Measurements from ENCODE around the gene GALNT18.
A peak's percentile ranks its signal among the peaks of the same experiment; 100 is the strongest.

GALNT18 gene

GRCh38 chr11:11427140-11427539, 194.7 kb downstream of the GALNT18 start:
- no peak for DNase-seq

DNA sequence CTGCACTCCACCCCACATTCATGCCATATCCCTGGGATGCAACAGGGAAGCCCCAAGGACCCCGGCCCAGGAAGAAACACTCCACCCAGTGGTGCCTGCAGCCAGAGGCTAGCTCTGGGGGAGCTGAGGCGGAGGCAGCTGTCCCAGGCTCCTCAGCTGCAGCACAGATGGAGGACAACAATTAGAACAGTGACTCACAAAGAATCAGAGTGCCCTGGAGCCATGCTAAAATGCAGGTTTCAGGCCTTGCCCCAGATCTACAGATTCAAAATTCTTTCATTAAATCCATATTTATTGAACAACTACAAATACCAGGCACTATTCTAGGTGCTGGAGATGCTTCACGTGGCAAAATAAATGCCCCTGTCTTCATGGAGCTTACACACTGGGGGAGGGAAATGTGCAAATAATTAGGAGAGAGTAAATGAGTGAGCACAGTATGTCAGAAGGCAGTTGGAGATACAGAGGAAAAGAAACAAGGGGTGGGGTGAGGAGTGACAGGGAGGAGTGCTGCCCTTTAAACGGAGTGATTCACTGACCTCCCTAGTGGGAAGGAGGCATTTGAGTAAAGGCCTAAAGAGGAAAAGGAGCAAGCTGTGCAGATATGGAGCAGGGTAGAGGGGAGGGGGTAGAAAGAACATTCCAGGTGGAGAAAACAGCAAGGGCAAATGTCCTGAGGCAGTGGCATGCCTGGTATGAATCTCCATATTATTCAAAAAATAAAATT, 195.4 kb downstream of the GALNT18 start:
- DNase-seq, result no peak

DNA sequence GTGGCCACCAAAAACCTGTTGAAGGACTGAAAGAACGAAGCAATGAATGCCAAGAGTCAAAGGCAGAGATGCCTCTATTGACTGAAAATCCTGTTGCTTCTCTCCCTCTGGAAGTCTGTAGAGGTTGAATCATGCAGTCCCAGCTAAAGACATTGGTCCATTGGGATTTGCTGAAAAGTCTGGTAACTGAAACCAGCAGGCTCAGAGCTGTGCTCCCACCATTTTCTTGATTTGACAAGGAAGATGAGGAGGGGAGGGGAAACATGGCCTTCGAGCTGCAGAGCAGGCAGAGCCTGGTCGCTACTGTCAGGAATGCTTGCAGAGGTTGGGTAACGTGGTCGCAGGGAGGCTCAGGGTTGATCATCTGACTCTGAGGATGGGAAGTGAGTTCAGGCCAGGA, 196.0 kb downstream of the GALNT18 start:
- no peak for DNase-seq

DNA sequence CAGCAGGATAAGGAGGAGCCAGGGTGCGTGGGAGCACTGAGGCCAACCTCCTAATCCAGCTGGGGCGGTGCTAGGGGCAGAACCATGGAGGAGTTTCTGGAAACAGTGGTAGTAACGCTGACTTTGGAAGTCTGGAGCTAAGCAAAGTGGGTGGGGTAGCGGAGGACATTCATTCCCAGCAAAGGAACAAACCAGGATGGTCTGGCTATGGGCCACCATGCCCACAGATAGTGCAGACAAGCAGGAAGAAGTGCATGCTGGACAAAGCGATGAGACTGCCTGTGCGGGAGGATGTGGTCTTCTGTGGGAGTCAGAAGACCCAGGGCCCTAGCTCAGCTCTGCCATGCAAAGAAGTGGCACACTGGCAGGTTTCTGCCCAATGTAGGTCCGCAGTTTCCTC, 197.1 kb downstream of the GALNT18 start:
- no peak for DNase-seq

DNA sequence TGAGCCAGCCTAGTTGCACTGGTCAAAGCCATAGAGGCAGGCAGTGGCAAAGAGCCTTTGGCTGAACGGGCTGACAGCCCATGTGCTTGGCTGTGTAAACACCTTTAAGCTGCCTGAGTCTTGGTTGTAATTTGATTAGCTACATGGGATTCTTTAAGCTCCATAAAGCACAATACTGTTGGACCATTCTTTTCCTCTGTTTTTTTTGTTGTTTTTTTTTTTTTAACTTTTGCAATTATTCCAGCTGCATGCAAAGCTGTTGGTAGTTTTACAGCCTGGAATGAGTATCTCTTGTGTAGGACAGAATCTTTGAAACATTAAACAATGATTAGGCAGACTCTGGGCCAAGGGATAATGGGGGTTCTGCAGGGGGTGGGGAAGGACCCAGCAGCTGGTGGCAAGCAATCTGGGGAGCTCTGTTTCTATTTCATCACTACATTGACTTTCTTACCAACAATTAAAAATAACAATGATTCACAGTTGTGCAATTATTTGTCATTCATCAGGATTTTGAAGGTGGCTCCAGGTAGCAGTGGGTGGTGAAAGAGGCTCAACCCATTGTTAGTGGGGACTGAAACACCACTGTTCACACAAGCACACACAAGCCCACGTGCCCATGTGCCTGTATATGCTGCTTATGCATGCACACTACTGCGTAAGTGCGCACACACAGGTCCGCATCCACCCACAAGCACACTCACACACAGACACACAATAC, 199.2 kb downstream of the GALNT18 start:
- DNase-seq, result no peak

GRCh38 chr11:11421509-11421908, 200.3 kb downstream of the GALNT18 start:
- DNase-seq, result no peak

- DNase-seq, result no peak
Observed at GRCh38 chr11:11420899-11421285, 200.9 kb downstream of the GALNT18 start.

DNA sequence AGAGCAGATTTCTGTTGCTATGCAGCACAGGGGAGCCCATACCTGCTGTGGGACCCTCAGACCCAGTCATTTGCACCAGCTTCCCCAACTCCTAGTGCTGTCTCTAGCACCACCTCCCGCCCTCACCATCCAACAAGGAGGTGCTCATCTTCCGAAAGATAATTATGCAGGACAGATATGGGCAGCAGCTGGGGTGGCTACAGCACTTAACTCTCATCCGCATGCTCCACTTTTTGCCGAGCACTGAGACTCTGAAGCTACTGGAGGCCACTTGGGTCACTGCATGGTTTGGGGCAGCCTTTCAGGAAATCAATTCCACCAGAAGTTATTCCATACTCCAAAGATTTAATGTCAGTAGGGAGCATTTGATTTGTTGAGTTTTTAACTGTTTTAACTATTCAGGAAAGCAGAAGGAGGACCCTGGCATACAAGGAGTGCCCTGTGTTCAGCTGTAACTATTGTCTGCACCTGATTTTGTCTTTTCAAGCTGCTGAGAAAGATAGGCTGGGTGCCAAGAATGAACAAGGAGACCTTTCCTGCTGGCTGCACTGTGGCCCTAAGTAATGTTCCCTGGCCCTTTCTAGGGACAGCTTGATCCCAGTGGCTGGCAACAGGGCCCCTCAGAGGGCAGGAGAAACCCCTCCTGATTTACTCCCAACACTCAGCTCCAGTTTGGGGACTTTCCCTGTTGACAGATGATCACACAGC, 201.5 kb downstream of the GALNT18 start:
- no peak for DNase-seq

DNA sequence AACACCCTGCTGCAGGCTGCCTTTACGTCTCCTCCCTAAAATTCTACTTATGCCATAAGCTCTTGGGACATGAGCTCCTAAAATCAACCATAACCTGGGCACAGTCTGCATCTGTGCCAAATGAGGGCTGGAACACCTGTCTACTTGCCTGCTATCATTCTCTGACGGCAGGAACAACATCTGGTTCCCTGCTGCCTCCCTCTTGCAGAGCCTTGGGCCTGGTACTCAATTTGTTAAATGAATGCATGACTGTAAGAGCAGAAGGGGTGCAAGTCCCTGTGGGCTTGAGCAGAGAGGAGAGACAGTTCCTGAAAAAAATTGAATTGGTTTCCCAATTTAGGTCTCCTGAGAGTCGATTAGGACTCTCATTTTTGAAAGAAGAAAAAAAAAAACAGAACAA, 202.1 kb downstream of the GALNT18 start:
- no peak for DNase-seq

DNA sequence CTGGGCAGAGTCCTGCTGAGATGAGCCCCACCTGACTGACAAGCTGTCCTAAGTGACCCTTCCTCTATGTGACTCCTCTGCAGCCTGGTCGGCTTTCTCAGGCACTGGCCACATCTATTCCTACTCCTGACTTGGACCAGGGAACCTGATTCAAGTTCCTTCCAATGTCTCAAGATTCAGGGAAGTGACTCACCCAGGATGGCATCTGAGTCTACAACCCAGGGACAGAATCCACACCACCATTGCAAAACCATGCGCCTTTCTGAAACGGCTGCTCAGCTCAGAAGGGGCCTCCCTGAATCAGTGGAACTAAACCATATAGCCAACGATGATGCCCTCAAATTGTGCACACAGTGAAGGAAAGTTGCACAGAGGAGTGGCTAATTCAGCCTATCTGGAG, 204.9 kb downstream of the GALNT18 start:
- DNase-seq, result peak in 1 of 2 donors; percentile 1

- peak in 1 of 2 donors; percentile 38 for DNase-seq
Observed at GRCh38 chr11:11416502-11416901, 205.3 kb downstream of the GALNT18 start.

DNA sequence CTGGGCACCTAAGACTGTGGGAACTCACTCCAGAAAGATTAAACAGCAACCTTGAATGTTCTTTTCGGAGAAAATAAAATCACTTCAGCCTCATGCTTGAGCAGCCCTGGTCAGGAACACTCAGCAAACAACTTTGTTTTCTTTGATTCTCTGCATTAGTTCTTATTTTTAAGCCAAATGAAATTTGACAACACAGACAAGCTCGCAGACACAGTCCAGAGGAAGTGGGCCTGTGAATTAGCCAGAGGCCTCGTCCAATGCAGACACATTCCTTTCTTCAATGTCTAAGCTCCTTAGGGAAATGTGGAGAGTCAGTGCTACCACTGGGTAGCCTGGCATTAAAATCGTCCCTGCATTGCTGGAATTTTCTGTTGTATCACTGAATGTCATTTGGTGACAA, 205.9 kb downstream of the GALNT18 start:
- DNase-seq, result no peak

- DNase-seq, result no peak
Observed at GRCh38 chr11:11414996-11415395, 206.8 kb downstream of the GALNT18 start.

- no peak for DNase-seq
Observed at GRCh38 chr11:11413776-11414175, 208.0 kb downstream of the GALNT18 start.

DNA sequence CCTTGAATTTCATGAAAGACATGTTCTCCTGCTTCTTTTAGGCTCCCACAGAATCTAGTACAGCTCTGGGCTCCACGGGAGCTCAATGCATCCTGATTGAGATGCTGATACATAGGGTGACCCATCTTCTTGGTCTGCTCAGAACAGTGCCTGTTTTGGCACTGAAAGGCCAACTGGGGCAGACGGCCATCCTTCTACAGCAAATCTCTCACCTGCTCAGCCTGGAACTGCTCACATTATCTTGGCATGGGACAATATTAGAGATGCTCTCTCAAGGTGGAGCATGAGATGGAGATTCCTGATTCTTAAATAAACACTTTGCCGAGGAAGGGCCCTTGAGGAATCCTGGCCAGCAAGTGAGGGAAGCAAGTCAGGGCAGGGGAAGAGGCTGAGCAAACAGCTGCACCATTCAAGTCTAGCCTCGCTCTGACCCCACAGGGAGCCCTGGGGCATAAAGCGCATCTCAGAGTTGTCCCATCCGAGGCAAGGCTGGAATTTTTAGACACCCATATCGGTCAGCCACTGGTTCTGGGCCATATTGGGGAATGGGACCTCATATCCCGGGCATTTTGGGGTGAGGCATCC, 210.3 kb downstream of the GALNT18 start:
- DNase-seq, result no peak

GRCh38 chr11:11409901-11410300, 211.9 kb downstream of the GALNT18 start:
- DNase-seq, result no peak

- no peak for DNase-seq
Observed at GRCh38 chr11:11409224-11409623, 212.6 kb downstream of the GALNT18 start.

- no peak for DNase-seq
Observed at GRCh38 chr11:11408436-11409221, 213.2 kb downstream of the GALNT18 start.

DNA sequence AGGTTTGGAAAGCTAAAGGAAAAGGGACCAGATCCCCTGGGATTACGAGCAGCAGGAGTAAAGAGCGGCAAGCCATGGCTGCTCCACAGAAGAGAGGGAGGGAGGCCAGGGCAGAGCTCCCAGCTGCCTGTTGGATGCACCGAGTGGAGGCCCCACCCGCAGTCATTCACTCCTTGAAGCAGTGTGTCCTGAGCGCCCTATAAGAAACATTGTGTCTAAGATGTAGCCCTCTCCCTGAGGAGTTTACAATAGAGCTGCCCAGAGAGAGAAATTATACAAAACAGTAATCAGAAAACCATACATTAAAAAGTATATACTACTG, 214.1 kb downstream of the GALNT18 start:
- no peak for DNase-seq

DNA sequence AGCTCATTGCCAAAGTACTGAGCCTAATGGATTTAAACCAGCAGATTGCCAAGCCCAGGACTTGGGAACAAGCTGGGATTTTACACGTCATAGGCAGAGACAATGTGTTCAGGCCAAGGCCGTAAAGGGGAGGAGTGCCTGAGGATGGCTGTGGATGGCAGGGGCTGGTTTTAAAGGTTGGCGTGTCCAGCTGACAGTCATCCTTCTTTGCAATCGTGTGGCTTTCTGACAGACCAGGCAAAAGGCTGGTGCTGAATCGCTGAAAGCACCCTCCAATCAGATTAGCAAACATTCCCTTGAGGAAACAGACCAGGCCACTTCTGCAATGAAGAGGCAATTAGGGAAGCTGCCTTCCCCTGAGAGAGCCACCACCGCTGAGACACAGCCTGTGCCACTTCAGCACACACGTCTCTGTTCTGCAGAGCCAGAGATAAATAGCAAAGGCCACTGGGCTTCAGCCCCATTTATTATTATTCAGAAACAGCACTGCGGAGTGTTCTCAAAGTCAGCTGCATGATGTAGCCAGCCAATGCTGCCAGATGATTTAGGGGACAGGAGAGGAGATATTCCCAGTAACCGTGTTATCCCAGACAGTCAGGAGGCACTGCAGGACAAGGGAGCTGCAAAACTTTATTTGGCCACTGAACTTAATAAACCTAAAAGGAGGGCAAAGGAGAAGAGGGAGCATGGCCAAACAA, 214.6 kb downstream of the GALNT18 start:
- no peak for DNase-seq

- no peak for DNase-seq
Observed at GRCh38 chr11:11406652-11407051, 215.2 kb downstream of the GALNT18 start.
